Vagina (tissue), 2 donors: ENCODE measurements around the gene FNDC5. TPM values are rescaled to one million over a fixed set of nuclear protein-coding genes. Genes with fewer than 3 reads are reported as not detected.

Source experiments
- DNase-seq, 2 donors: peaks; one replicate each; pipeline ENCODE4 v3.0.0-alpha.2; 2017; ENCODE audit errors: extremely low spot score in 2 of 2
- H3K27ac ChIP-seq: fragments of 200-600 bp; sonication (generic); one replicate; pipeline ENCODE4 v1.5.1; 2019
- H3K27me3 ChIP-seq: fragments of 200-600 bp; sonication (generic); one replicate; pipeline ENCODE4 v1.5.1; 2019
- H3K36me3 ChIP-seq, 2 donors: fragments of 200-600 bp; sonication (generic); one replicate each; pipeline ENCODE4 v1.5.1; 2017 to 2019
- H3K4me1 ChIP-seq: fragments of 200-600 bp; sonication (generic); one replicate; pipeline ENCODE4 v1.5.1; 2019
- H3K4me3 ChIP-seq, 2 donors: fragments of 200-600 bp; sonication (generic); 1 replicate in 1 of 2; 2 replicates in 1 of 2; pipeline ENCODE4 v1.5.1; 2016 to 2019
- H3K9me3 ChIP-seq: fragments of 200-600 bp; sonication (generic); one replicate; pipeline ENCODE4 v1.5.1; 2019
- CTCF ChIP-seq, 3 experiments: fragments of 450-650 bp in 2 of 3; fragments of 200-600 bp in 1 of 3; sonication (generic) in 1 of 3; IDR thresholded peaks; one replicate each; pipeline ENCODE4 v1.5.1; 2017 to 2019; ENCODE audit warnings: antibody characterized with exemption in 3 of 3, mild to moderate bottlenecking in 2 of 3, moderate library complexity in 2 of 3
- POLR2A ChIP-seq, 2 donors: fragments of 450-650 bp; IDR thresholded peaks; one replicate each; pipeline ENCODE4 v1.6.1; 2017; ENCODE audit warnings: antibody characterized with exemption in 2 of 2, mild to moderate bottlenecking in 2 of 2, moderate library complexity in 2 of 2
- POLR2AphosphoS5 ChIP-seq, 2 donors: sonication (generic); formaldehyde crosslinking; IDR thresholded peaks; one replicate each; pipeline ENCODE4 v1.9.0; 2017; ENCODE audit warnings: antibody characterized with exemption in 2 of 2, mild to moderate bottlenecking in 2 of 2, low read depth in 1 of 2; ENCODE audit not compliant: insufficient read depth in 1 of 2
- intact Hi-C: fragments of 100-400 bp; cut with DNase I; formaldehyde crosslinking; loops from one replicate; pipeline ENCODE4 v1.15.1; 2023
- total RNA-seq: library from RNA; depleted of rRNA; stranded (reverse); fragments of >200 nt; gene quantifications from one replicate; pipeline ENCODE4 v1.2.3, GENCODE V29; 2016

Gene FNDC5
- total RNA-seq, 1 donor from 2014 or later = 4.7 TPM

- TF ChIP-seq POLR2A (IDR thresholded peaks at IDR 0.05) (no peak), CTCF (IDR thresholded peaks at IDR 0.05) (no peak), POLR2AphosphoS5 (IDR thresholded peaks at IDR 0.05; ENCODE audit: insufficient read depth in 1 of 2, low read depth in 1 of 2) (no peak)
- no peak for DNase-seq
- Histone ChIP-seq H3K36me3 (no peaks in the 10 kb centered on the region), H3K27me3 (peaks cover 7% of the 10 kb centered on the region), H3K4me1 (peaks cover 33% of the 10 kb centered on the region), H3K4me3 (no peak overlapping the region), H3K27ac (no peak overlapping the region), H3K9me3 (no peaks in the 10 kb centered on the region)
- intact Hi-C loops = no loop called here
Measured at GRCh38 chr1:32890516-32891240, 20.0 kb upstream of the FNDC5 start.

- no peak overlapping the region for H3K27ac ChIP-seq
- H3K9me3 ChIP-seq = no peaks in the 10 kb centered on the region
- H3K4me3 ChIP-seq = no peak overlapping the region
- DNase-seq = no peak
- no peaks in the 10 kb centered on the region for H3K36me3 ChIP-seq
- H3K4me1 ChIP-seq = peaks cover 33% of the 10 kb centered on the region
- TF ChIP-seq POLR2AphosphoS5 (IDR thresholded peaks at IDR 0.05; ENCODE audit: insufficient read depth in 1 of 2, low read depth in 1 of 2) (no peak), CTCF (IDR thresholded peaks at IDR 0.05) (no peak), POLR2A (IDR thresholded peaks at IDR 0.05) (no peak)
- intact Hi-C loops = no loop called here
- peaks cover 8% of the 10 kb centered on the region for H3K27me3 ChIP-seq
Measured at GRCh38 chr1:32889731-32890278, 19.1 kb upstream of the FNDC5 start.

GRCh38 chr1:32888677-32889420, 18.1 kb upstream of the FNDC5 start:
- H3K36me3 ChIP-seq = no peaks in the 10 kb centered on the region
- H3K9me3 ChIP-seq = no peaks in the 10 kb centered on the region
- H3K4me3 ChIP-seq = no peak overlapping the region
- H3K27ac ChIP-seq = no peak overlapping the region
- peaks cover 8% of the 10 kb centered on the region for H3K27me3 ChIP-seq
- DNase-seq = no peak
- intact Hi-C loops = no loop called here
- no peak for TF ChIP-seq POLR2A (IDR thresholded peaks at IDR 0.05)
- H3K4me1 ChIP-seq = peaks cover 28% of the 10 kb centered on the region

- Histone ChIP-seq H3K27me3 (peaks cover 8% of the 10 kb centered on the region), H3K4me1 (peaks cover 21% of the 10 kb centered on the region)
- no peak for DNase-seq
Measured at GRCh38 chr1:32888134-32888533, 17.4 kb upstream of the FNDC5 start.

GRCh38 chr1:32887623-32888022, 16.9 kb upstream of the FNDC5 start:
- TF ChIP-seq POLR2AphosphoS5 (IDR thresholded peaks at IDR 0.05; ENCODE audit: insufficient read depth in 1 of 2, low read depth in 1 of 2) = no peak
- TF ChIP-seq POLR2A (IDR thresholded peaks at IDR 0.05) = no peak
- TF ChIP-seq CTCF (IDR thresholded peaks at IDR 0.05) = no peak
- H3K36me3 ChIP-seq = no peaks in the 10 kb centered on the region
- DNase-seq = no peak
- no peaks in the 10 kb centered on the region for H3K9me3 ChIP-seq
- peaks cover 16% of the 10 kb centered on the region for H3K4me1 ChIP-seq
- H3K27me3 ChIP-seq = peaks cover 8% of the 10 kb centered on the region
- intact Hi-C loops = no loop called here
- H3K4me3 ChIP-seq = no peak overlapping the region
- H3K27ac ChIP-seq = no peak overlapping the region

More at GRCh38 chr1:32888134-32888533, 17.4 kb upstream of the FNDC5 start:
- no peak for TF ChIP-seq POLR2AphosphoS5 (IDR thresholded peaks at IDR 0.05; ENCODE audit: insufficient read depth in 1 of 2, low read depth in 1 of 2)
- no peak for TF ChIP-seq POLR2A (IDR thresholded peaks at IDR 0.05)
- TF ChIP-seq CTCF (IDR thresholded peaks at IDR 0.05) = no peak
- intact Hi-C loops = no loop called here
- H3K9me3 ChIP-seq = no peaks in the 10 kb centered on the region
- no peak overlapping the region for H3K4me3 ChIP-seq
- no peak overlapping the region for H3K27ac ChIP-seq
- no peaks in the 10 kb centered on the region for H3K36me3 ChIP-seq
